ENCODE results near the gene SSBP4. TPM values are rescaled to one million over a fixed set of nuclear protein-coding genes. Genes with fewer than 3 reads are reported as not detected.

SSBP4 gene
- total RNA-seq, 1 donor from 2014 or later: 84.3 TPM

Other genes with a start within 250 kb of the SSBP4 start
- gene IFI30, start 245.6 kb upstream of the SSBP4 start, total RNA-seq: 2.2 and 2.4 TPM in 2 replicates
- 10.3 and 13.0 TPM in 2 replicates for gene MPV17L2, start 226.2 kb upstream of the SSBP4 start, total RNA-seq
- gene RAB3A, start 215.4 kb upstream of the SSBP4 start, total RNA-seq: 0.99 TPM in 2 replicates
- gene PDE4C, start 193.0 kb upstream of the SSBP4 start, total RNA-seq: 0.04 and 0.20 TPM in 2 replicates
- 0.07 TPM in 1 of 2 replicates, not detected in the other for gene IQCN, start 144.9 kb upstream of the SSBP4 start, total RNA-seq
- 124 and 131 TPM in 2 replicates for gene JUND, start 137.8 kb upstream of the SSBP4 start, total RNA-seq
- gene LSM4, start 96.3 kb upstream of the SSBP4 start, total RNA-seq: 139 and 172 TPM in 2 replicates
- 23.9 and 25.7 TPM in 2 replicates for gene PGPEP1, start 78.8 kb upstream of the SSBP4 start, total RNA-seq
- 95.0 and 102 TPM in 2 replicates for gene GDF15, start 33.2 kb upstream of the SSBP4 start, total RNA-seq
- not detected in 2 replicates for gene LRRC25, start 21.8 kb upstream of the SSBP4 start, total RNA-seq
- gene ISYNA1, start 18.7 kb downstream of the SSBP4 start, total RNA-seq: 45.2 and 46.0 TPM in 2 replicates
- 13.4 and 15.3 TPM in 2 replicates for gene ELL, start 102.7 kb downstream of the SSBP4 start, total RNA-seq
- 130 and 186 TPM in 2 replicates for gene FKBP8, start 124.2 kb downstream of the SSBP4 start, total RNA-seq
- gene KXD1, start 138.5 kb downstream of the SSBP4 start, total RNA-seq: 75.2 and 84.4 TPM in 2 replicates
- 882 and 970 TPM in 2 replicates for gene UBA52, start 152.5 kb downstream of the SSBP4 start, total RNA-seq
- gene REX1BD, start 169.4 kb downstream of the SSBP4 start, total RNA-seq: 54.5 and 56.5 TPM in 2 replicates
- not detected in 2 replicates for gene CRLF1, start 187.4 kb downstream of the SSBP4 start, total RNA-seq
- 0.14 and 0.40 TPM in 2 replicates for gene TMEM59L, start 193.5 kb downstream of the SSBP4 start, total RNA-seq
- gene KLHL26, start 217.6 kb downstream of the SSBP4 start, total RNA-seq: 4.7 and 6.2 TPM in 2 replicates